Measurements from ENCODE around the gene MPG. TPM values are rescaled to one million over a fixed set of nuclear protein-coding genes. Genes with fewer than 3 reads are reported as not detected.

The MPG gene
- total RNA-seq, 1 donor from 2014 or later, result 61.1 TPM

- DNase-seq (ENCODE audit: low spot score), result peak; percentile 14
- H3K9me3 Mint-ChIP-seq (ENCODE audit: low read depth), result no peaks in the 10 kb centered on the region
- TF ChIP-seq CTCF (IDR thresholded peaks at IDR 0.05), result no peak
- no peaks in the 10 kb centered on the region for H3K27me3 Mint-ChIP-seq (ENCODE audit: low read depth)
- H3K27ac Mint-ChIP-seq (ENCODE audit: unreplicated experiment), result no peak overlapping the region
- no peak overlapping the region for H3K4me3 Mint-ChIP-seq (ENCODE audit: unreplicated experiment)
- peaks cover under 1% of the 10 kb centered on the region for H3K4me1 Mint-ChIP-seq (ENCODE audit: low read depth)
- H3K36me3 Mint-ChIP-seq (ENCODE audit: low read depth), result peaks cover under 1% of the 10 kb centered on the region
These were observed 51.0 kb downstream of the MPG start for GRCh38 chr16:129075-129474.

- Mint-ChIP-seq H3K27me3 (ENCODE audit: low read depth) (no peaks in the 10 kb centered on the region), H3K36me3 (ENCODE audit: low read depth) (no peaks in the 10 kb centered on the region), H3K27ac (ENCODE audit: unreplicated experiment) (no peak overlapping the region), H3K4me3 (ENCODE audit: unreplicated experiment) (no peak overlapping the region), H3K9me3 (ENCODE audit: low read depth) (no peaks in the 10 kb centered on the region), H3K4me1 (ENCODE audit: low read depth) (peaks cover 4% of the 10 kb centered on the region)
- no peak for TF ChIP-seq CTCF (IDR thresholded peaks at IDR 0.05)
- no peak for DNase-seq (ENCODE audit: low spot score)
These were observed 52.6 kb downstream of the MPG start for GRCh38 chr16:130533-131173.

GRCh38 chr16:132120-132519 is 54.1 kb downstream of the MPG start:
- Mint-ChIP-seq H3K36me3 (ENCODE audit: low read depth) (no peaks in the 10 kb centered on the region), H3K4me1 (ENCODE audit: low read depth) (peaks cover 8% of the 10 kb centered on the region), H3K4me3 (ENCODE audit: unreplicated experiment) (no peak overlapping the region), H3K27ac (ENCODE audit: unreplicated experiment) (no peak overlapping the region), H3K27me3 (ENCODE audit: low read depth) (no peaks in the 10 kb centered on the region), H3K9me3 (ENCODE audit: low read depth) (no peaks in the 10 kb centered on the region)
- DNase-seq (ENCODE audit: low spot score), result no peak
- no peak for TF ChIP-seq CTCF (IDR thresholded peaks at IDR 0.05)

- Mint-ChIP-seq H3K9me3 (ENCODE audit: low read depth) (no peaks in the 10 kb centered on the region), H3K27me3 (ENCODE audit: low read depth) (no peaks in the 10 kb centered on the region), H3K4me1 (ENCODE audit: low read depth) (peaks cover 14% of the 10 kb centered on the region), H3K4me3 (ENCODE audit: unreplicated experiment) (no peak overlapping the region), H3K27ac (ENCODE audit: unreplicated experiment) (no peak overlapping the region), H3K36me3 (ENCODE audit: low read depth) (no peaks in the 10 kb centered on the region)
- no peak for DNase-seq (ENCODE audit: low spot score)
- no peak for TF ChIP-seq CTCF (IDR thresholded peaks at IDR 0.05)
These were observed 55.7 kb downstream of the MPG start for GRCh38 chr16:133716-134115.

Other genes with a start within 250 kb of the MPG start
- 7.3 to 11.3 TPM (median 7.5 TPM) in 3 replicates for gene POLR3K, start 24.6 kb upstream of the MPG start, total RNA-seq
- 27.7 to 40.5 TPM (median 28.0 TPM) in 3 replicates for gene SNRNP25, start 24.4 kb upstream of the MPG start, total RNA-seq
- gene RHBDF1, start 5.6 kb upstream of the MPG start, total RNA-seq, result 52.4 to 55.5 TPM (median 52.7 TPM) in 3 replicates
- 32.0 to 39.6 TPM (median 35.4 TPM) in 3 replicates for gene NPRL3, start 60.4 kb downstream of the MPG start, total RNA-seq
- gene HBZ, start 74.4 kb downstream of the MPG start, total RNA-seq, result not detected in 3 replicates
- gene HBM, start 87.8 kb downstream of the MPG start, total RNA-seq, result not detected in 3 replicates
- not detected in 3 replicates for gene HBA2, start 94.7 kb downstream of the MPG start, total RNA-seq
- gene HBA1, start 98.5 kb downstream of the MPG start, total RNA-seq, result not detected in 3 replicates
- gene HBQ1, start 102.2 kb downstream of the MPG start, total RNA-seq, result 0.74 TPM in 1 of 3 replicates, not detected in the others
- gene LUC7L, start 151.2 kb downstream of the MPG start, total RNA-seq, result 64.6 to 79.4 TPM (median 64.9 TPM) in 3 replicates
- gene FAM234A, start 156.6 kb downstream of the MPG start, total RNA-seq, result 122 to 146 TPM (median 125 TPM) in 3 replicates
- 20.3 to 23.2 TPM (median 21.0 TPM) in 3 replicates for gene RGS11, start 197.7 kb downstream of the MPG start, total RNA-seq
- gene ARHGDIG, start 202.4 kb downstream of the MPG start, total RNA-seq, result 0.82 to 4.0 TPM (median 3.7 TPM) in 3 replicates
- gene PDIA2, start 204.9 kb downstream of the MPG start, total RNA-seq, result 0.89 to 1.6 TPM (median 1.5 TPM) in 3 replicates